AG10803 (cell line): ENCODE results near the gene RPL18A.

ENCODE experiments used
- DNase-seq: peaks from one replicate; pipeline ENCODE4 v3.0.0; 2010; ENCODE audit warnings: low read depth
- H3K4me3 ChIP-seq: 2 replicates; pipeline ENCODE4 v1.5.1; 2011; ENCODE audit warnings: mild to moderate bottlenecking, low read length, control low read depth
- TF ChIP-seq, protein P1 (sequence below): conservative IDR thresholded peaks from 2 replicates; pipeline ENCODE4 v1.5.1; 2011; ENCODE audit warnings: mild to moderate bottlenecking, low read length, control low read depth, inconsistent platforms

The RPL18A gene

DNA sequence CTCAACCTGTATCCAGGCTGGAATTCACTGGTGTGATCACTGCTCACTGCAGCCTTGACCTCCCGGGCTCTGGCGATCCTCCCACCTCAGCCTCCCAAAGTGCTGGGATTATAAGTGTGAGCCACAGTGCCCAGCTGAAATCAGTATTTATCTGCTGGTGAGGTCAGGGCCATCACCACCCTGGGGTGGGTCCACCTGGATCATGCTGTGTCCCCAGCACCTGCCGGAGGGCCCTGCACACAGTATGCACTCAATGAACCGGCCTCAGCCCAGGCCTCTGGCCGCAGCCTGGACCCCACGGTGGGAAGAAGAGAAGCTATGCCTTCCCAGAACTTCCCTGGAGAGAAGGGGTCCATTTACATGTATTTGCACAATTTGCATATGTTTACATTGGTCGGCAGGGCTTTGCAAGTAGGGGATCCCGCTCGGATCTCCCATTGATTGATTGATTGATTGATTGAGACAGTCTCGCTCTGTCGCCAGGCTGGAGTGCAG lies 9.5 kb downstream of the RPL18A start:
- TF ChIP-seq, protein P1, sequence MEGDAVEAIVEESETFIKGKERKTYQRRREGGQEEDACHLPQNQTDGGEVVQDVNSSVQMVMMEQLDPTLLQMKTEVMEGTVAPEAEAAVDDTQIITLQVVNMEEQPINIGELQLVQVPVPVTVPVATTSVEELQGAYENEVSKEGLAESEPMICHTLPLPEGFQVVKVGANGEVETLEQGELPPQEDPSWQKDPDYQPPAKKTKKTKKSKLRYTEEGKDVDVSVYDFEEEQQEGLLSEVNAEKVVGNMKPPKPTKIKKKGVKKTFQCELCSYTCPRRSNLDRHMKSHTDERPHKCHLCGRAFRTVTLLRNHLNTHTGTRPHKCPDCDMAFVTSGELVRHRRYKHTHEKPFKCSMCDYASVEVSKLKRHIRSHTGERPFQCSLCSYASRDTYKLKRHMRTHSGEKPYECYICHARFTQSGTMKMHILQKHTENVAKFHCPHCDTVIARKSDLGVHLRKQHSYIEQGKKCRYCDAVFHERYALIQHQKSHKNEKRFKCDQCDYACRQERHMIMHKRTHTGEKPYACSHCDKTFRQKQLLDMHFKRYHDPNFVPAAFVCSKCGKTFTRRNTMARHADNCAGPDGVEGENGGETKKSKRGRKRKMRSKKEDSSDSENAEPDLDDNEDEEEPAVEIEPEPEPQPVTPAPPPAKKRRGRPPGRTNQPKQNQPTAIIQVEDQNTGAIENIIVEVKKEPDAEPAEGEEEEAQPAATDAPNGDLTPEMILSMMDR: no peak
- no peak for DNase-seq
- H3K4me3 ChIP-seq: no peak overlapping the region

DNA sequence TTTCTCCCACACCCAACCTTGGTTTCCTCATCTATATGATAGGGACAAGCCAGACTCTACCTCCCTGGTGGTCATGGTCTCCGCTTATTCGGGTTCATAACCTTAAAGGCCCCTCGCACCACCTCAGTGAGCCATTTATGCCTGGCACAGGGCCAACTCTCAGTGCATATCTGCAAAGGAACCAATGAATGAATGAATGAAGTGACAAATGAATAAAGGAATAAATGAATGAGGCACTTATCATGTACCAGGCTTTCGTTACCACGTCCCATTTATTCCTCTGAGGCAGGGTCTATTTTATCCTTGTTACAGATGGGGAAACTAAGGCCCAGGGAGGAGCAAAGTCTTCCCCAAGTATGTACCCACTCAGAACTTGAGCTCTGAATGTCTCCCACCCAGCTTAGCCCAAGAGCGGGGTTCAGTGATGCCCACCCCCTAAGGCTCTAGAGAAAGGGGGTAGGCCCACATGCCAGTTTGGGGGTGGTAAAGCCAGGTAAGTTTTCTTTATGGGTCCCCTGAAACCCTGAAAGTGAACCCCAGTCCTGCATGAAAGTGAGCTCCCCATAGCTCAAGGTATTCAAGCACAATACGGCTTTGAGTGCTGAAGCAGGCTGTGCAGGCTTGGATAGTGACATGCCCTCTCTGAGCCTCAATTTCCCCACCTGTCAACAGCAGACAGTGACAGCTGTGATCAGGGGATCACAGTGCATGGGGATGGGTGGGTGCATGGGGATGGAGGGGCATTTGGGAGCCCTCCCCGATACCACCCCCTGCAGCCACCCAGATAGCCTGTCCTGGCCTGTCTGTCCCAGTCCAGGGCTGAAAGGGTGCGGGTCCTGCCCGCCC lies 11.5 kb downstream of the RPL18A start:
- DNase-seq: no peak
- TF ChIP-seq, protein P1: no peak
- H3K4me3 ChIP-seq: no peak overlapping the region

GRCh38 chr19:17871878-17872250 lies 12.2 kb downstream of the RPL18A start, which contains the start of gene SLC5A5:
Gene SLC5A5 (plus strand): TSS chr19:17871945. CDS start chr19:17872320, 375 bp downstream.
- TF ChIP-seq, protein P1: no peak
- DNase-seq: no peak

DNA sequence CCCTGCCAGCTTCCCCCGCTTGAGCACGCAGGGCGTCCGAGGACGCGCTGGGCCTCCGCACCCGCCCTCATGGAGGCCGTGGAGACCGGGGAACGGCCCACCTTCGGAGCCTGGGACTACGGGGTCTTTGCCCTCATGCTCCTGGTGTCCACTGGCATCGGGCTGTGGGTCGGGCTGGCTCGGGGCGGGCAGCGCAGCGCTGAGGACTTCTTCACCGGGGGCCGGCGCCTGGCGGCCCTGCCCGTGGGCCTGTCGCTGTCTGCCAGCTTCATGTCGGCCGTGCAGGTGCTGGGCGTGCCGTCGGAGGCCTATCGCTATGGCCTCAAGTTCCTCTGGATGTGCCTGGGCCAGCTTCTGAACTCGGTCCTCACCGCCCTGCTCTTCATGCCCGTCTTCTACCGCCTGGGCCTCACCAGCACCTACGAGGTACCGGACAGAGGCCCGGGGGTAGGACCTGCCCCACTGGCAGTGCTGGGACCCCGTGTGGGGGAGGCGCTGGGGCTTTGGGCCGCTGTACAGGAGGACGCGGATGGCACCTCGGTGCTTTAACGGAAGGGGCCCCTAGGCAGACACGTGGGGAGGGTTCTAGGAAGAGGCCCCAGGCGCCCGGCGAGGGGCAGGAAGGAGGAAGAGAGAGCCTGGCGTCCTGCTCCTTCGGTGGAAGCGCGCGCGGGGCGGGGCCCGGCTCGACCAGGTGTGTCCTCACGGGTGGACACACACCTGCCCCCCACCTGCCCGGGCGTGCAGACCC lies 12.7 kb downstream of the RPL18A start:
- H3K4me3 ChIP-seq: no peak overlapping the region
- TF ChIP-seq, protein P1: no peak

More at GRCh38 chr19:17871878-17872250, 12.2 kb downstream of the RPL18A start, which contains the start of gene SLC5A5:
- H3K4me3 ChIP-seq: no peak within 1 kb of the TSS

DNA sequence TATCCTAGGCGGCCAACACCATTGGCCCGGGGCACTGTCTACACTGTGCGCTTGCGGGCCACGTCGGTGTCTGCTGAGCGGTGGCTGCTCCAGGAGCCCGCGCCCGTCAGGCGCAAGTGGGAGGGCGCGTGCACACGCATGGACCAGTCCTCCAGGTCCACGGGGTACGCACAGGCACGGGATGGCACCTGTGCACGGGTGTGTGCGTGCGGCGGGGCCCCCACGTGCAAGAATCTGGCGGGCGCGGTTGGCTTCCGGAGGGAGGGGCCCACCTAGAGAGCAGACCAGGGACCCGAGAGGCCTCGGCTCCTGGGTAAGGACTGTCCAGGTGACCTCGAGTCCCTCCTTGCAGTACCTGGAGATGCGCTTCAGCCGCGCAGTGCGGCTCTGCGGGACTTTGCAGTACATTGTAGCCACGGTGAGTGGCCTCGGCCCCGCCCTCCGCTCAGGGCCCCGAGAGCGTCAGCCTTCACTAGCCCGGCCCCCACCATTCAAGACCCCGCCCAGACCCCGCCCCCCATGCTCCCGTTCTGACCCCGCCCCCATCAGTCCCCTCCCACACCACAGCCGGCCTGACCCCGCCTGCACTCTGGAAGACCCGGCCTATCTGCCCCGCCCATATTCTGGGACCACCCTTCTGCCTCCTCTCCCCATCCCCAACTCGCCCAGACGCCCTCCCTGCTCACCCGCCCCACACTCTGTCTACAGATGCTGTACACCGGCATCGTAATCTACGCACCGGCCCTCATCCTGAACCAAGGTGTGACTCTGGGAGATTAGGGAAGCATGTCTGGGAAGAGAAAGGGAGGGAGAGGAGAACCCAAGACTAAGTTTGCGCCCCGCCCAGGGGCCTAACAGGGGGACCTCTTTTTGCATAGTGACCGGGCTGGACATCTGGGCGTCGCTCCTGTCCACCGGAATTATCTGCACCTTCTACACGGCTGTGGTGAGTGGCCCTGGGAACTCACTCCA lies 14.4 kb downstream of the RPL18A start:
- no peak for DNase-seq
- H3K4me3 ChIP-seq: no peak overlapping the region
- TF ChIP-seq, protein P1: no peak

More for the DNA sequence above, 12.7 kb downstream of the RPL18A start:
- DNase-seq: no peak

GRCh38 chr19:17874758-17875135 lies 15.0 kb downstream of the RPL18A start:
- H3K4me3 ChIP-seq: no peak overlapping the region
- TF ChIP-seq, protein P1: no peak
- DNase-seq: no peak
